Colonic mucosa (tissue), 4 donors: ENCODE data around the gene PPFIBP2. TPM values are rescaled to one million over a fixed set of nuclear protein-coding genes. Genes with fewer than 3 reads are reported as not detected.

Source experiments
- DNase-seq: peaks from one replicate; pipeline ENCODE4 v3.0.0-alpha.2; 2020
- H3K27ac ChIP-seq: fragments of 200-600 bp; one replicate; pipeline ENCODE4 v1.8.0; 2021
- H3K27me3 ChIP-seq: fragments of 200-600 bp; one replicate; pipeline ENCODE4 v1.8.0; 2021
- H3K36me3 ChIP-seq: fragments of 200-600 bp; one replicate; pipeline ENCODE4 v1.8.0; 2021
- H3K4me1 ChIP-seq: fragments of 200-600 bp; one replicate; pipeline ENCODE4 v1.8.0; 2021; ENCODE audit warnings: mild to moderate bottlenecking
- H3K4me3 ChIP-seq: fragments of 200-600 bp; one replicate; pipeline ENCODE4 v1.8.0; 2021
- H3K9ac ChIP-seq, 2 donors: one replicate each; pipeline ENCODE4 v1.7.0; 2013; ENCODE audit warnings: control low read depth in 2 of 2, low read depth in 2 of 2, low read length in 2 of 2
- H3K9me3 ChIP-seq: fragments of 200-600 bp; one replicate; pipeline ENCODE4 v1.8.0; 2021
- intact Hi-C: fragments of 100-400 bp; cut with DNase I; formaldehyde crosslinking; loops from one replicate; pipeline ENCODE4 v1.14.1; 2022
- total RNA-seq, 2 donors: library from RNA; stranded (reverse); fragmentation: NEBNext Ultra II Directional in 1 of 2; extraction: Animal tissue kit (Norgen Biotek cat#: 25700) in 1 of 2; gene quantifications; one replicate each; pipeline ENCODE4 v1.2.1, GENCODE V29; 2021
- TF ChIP-seq, protein P1 (sequence below): fragments of 200-600 bp; IDR thresholded peaks from one replicate; pipeline ENCODE4 v1.8.0; 2022; ENCODE audit warnings: antibody characterized with exemption, mild to moderate bottlenecking
- donor health status: healthy.
- donor health status: DM: no; HTN: no; CAD: no.
- donor health status: DM: no; HTN: no; CAD: no.

The PPFIBP2 gene
- total RNA-seq, 2 donors from 2014 or later, result 54.0 to 67.9 TPM

DNA sequence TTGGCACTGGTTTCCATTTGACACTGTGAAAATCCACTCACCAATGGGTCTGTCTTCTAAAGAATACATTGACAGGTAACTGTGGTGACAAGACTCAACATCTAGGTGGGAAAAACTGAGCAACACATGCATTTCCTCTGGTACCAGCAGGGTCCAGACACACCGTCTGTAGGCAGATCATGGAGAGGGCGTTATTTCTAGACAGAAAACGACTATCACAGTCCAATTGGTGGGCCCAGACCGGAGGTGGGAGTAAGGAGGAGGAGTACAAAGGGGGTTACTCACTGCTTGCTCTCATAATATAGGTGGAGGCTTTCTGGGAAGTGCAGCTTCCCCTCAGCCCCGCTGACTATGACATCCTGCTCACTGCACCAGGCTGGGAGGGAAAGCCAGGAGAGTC is 182.6 kb downstream of the PPFIBP2 start:
- TF ChIP-seq, protein P1, sequence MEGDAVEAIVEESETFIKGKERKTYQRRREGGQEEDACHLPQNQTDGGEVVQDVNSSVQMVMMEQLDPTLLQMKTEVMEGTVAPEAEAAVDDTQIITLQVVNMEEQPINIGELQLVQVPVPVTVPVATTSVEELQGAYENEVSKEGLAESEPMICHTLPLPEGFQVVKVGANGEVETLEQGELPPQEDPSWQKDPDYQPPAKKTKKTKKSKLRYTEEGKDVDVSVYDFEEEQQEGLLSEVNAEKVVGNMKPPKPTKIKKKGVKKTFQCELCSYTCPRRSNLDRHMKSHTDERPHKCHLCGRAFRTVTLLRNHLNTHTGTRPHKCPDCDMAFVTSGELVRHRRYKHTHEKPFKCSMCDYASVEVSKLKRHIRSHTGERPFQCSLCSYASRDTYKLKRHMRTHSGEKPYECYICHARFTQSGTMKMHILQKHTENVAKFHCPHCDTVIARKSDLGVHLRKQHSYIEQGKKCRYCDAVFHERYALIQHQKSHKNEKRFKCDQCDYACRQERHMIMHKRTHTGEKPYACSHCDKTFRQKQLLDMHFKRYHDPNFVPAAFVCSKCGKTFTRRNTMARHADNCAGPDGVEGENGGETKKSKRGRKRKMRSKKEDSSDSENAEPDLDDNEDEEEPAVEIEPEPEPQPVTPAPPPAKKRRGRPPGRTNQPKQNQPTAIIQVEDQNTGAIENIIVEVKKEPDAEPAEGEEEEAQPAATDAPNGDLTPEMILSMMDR, result no peak
- Histone ChIP-seq H3K4me1 (no peaks in the 10 kb centered on the region), H3K27me3 (no peaks in the 10 kb centered on the region), H3K9me3 (no peaks in the 10 kb centered on the region), H3K4me3 (no peak overlapping the region), H3K36me3 (no peaks in the 10 kb centered on the region), H3K9ac (no peak overlapping the region), H3K27ac (no peak overlapping the region)
- intact Hi-C loops, result loop anchor here (10.0 kb wide), 2 partner anchors 252 to 342 kb away; no protein-coding TSS in a partner anchor
- DNase-seq, result no peak

Other genes with a start within 250 kb of the PPFIBP2 start
- 1 to 10 TPM; 2.8 to 4.5 TPM for gene OLFML1, start 28.5 kb upstream of the PPFIBP2 start, total RNA-seq
- 1 to 10 TPM; 7.4 to 7.5 TPM for gene CYB5R2, start 159.5 kb downstream of the PPFIBP2 start, total RNA-seq
- not detected for gene OVCH2, start 192.5 kb downstream of the PPFIBP2 start, total RNA-seq